Heart left ventricle (tissue), 16 donors: ENCODE measurements around the gene TUBB2A. TPM values are rescaled to one million over a fixed set of nuclear protein-coding genes. Genes with fewer than 3 reads are reported as not detected.
"Not testable (repeated sequence)": the region's sequence is repeated elsewhere in the genome, so short reads cannot be mapped to it uniquely, and the experiment has no call there.

Source experiments
- ATAC-seq, 4 donors: fragments of 200-7000 bp; cut with Tn5 transposase; one replicate each; pipeline ENCODE4 v1.9.1; 2020 to 2022; ENCODE audit warnings: moderate library complexity in 4 of 4, mild to moderate bottlenecking in 3 of 4, moderate number of reproducible peaks in 1 of 4
- DNase-seq, 5 donors: peaks; one replicate each; pipeline ENCODE4 v3.0.0-alpha.2; 2020
- H3K27ac ChIP-seq, 12 donors: fragments of 200-600 bp; sonication (generic) in 4 of 12; one replicate each; pipeline versions ENCODE4 v1.5.0 to v1.8.0; 2016 to 2022; ENCODE audit warnings: mild to moderate bottlenecking in 2 of 12
- H3K27me3 ChIP-seq, 9 donors: fragments of 200-600 bp; sonication (generic) in 2 of 9; one replicate each; pipeline versions ENCODE4 v1.5.1 to v1.8.0; 2016 to 2022; ENCODE audit warnings: mild to moderate bottlenecking in 3 of 9
- H3K36me3 ChIP-seq, 9 donors: fragments of 200-600 bp; sonication (generic) in 2 of 9; one replicate each; pipeline versions ENCODE4 v1.5.0 to v1.8.0; 2018 to 2022; ENCODE audit warnings: mild to moderate bottlenecking in 2 of 9
- H3K4me1 ChIP-seq, 12 donors: fragments of 200-600 bp; sonication (generic) in 4 of 12; one replicate each; pipeline versions ENCODE4 v1.5.0 to v1.8.0; 2016 to 2022; ENCODE audit warnings: mild to moderate bottlenecking in 3 of 12
- H3K4me3 ChIP-seq, 12 donors: fragments of 200-600 bp; sonication (generic) in 4 of 12; one replicate each; pipeline versions ENCODE4 v1.5.0 to v1.8.0; 2017 to 2022; ENCODE audit warnings: mild to moderate bottlenecking in 9 of 12, moderate library complexity in 4 of 12
- H3K9me3 ChIP-seq, 12 donors: fragments of 200-600 bp; sonication (generic) in 4 of 12; one replicate each; pipeline versions ENCODE4 v1.5.0 to v1.8.0; 2016 to 2022; ENCODE audit warnings: mild to moderate bottlenecking in 1 of 12
- CTCF ChIP-seq, 12 donors: fragments of 200-600 bp; sonication (generic) in 4 of 12; IDR thresholded peaks; one replicate each; pipeline versions ENCODE4 v1.5.0 to v1.8.0; 2018 to 2022; ENCODE audit warnings: antibody characterized with exemption in 12 of 12, mild to moderate bottlenecking in 5 of 12
- POLR2A ChIP-seq, 2 donors: fragments of 450-650 bp; IDR thresholded peaks; one replicate each; pipeline ENCODE4 v1.6.1; 2017; ENCODE audit warnings: antibody characterized with exemption in 2 of 2, mild to moderate bottlenecking in 2 of 2, moderate library complexity in 2 of 2
- WGBS, 4 donors: extraction: QIAGEN DNeasy Blood & Tissue Kit in 2 of 4; methylation state at CpG; one replicate each; pipeline versions ENCODE4 v1.1.5 to v1.1.7; 2013 to 2018; 5-methylcytosine and 5-hydroxymethylcytosine counted together
- intact Hi-C, 10 donors: fragments of 100-400 bp; cut with DNase I; formaldehyde crosslinking; loops; one replicate each; pipeline versions ENCODE4 v1.11.1 to v1.14.2; 2022
- polyA plus RNA-seq, 2 donors: library from polyadenylated mRNA; stranded (reverse); fragments of 200-250 nt; gene quantifications; one replicate each; pipeline ENCODE4 v1.2.3, GENCODE V29; 2013
- total RNA-seq, 9 donors: library from RNA; depleted of rRNA in 2 of 9; stranded (reverse); fragments of >200 nt in 2 of 9; fragmentation: NEBNext Ultra II Directional in 3 of 9; extraction: Animal tissue kit (Norgen Biotek cat#: 25700) in 3 of 9; gene quantifications; one replicate each; pipeline versions ENCODE4 v1.1.0 to v1.2.4, GENCODE V29; 2016 to 2023
- donor health status: ischemic (EF 13 %, LVEDD 7.1; RV severe dilation, severe dysfunction).
- donor health status: healthy with polysubstance abuse.
- donor health status: DM: no; HTN: yes; CAD: no.
- donor health status: DM: no; HTN: no; CAD: no.
- donor health status: ischemic (EF 25% LVEDD 6.9; RV normal size, moderate dysfunction).
- donor health status: ischemic (EF 25% LVEDD 5.7; RV mildly dilated, moderate dysfunction).
- donor health status: healthy.
- donor health status: DM: yes; HTN: yes; CAD: no.
- donor health status: ischemic (EF 35%, LVEDD 5.7; RV mildly dilated, moderate dysfunction).
- donor health status: nonischemic (EF 11% LVEDD 7.7; RV severe dilation, severe dysfunction).
- donor health status: DM: yes; HTN: yes; CAD: no.
- donor health status: PGD.
- donor health status: ischemic (EF 29% LVEDD 5.4; RV normal size, mild dysfunction).
- donor health status: nonischemic (EF 23%, LVEDD 6.1; RV moderate dilation, normal function).

The TUBB2A gene
- total and polyA plus RNA-seq, 11 donors = 12.7 to 61.7 (median 26.0) TPM

- 64 to 82% (median 78%) methylated on average over 5 of the region's 5 CpGs for WGBS, 4 donors
- Histone ChIP-seq H3K4me3 (no peak overlapping the region), H3K4me1 (peaks cover 0 to 10% (median 0%) of the 10 kb centered on the region in 12 donors), H3K27ac (no peak overlapping the region), H3K36me3 (no peaks in the 10 kb centered on the region), H3K9me3 (peaks cover 0 to 11% (median 0%) of the 10 kb centered on the region in 12 donors), H3K27me3 (no peaks in the 10 kb centered on the region)
- ATAC-seq = no peak
- intact Hi-C loops = no loop called here
- DNase-seq = no peak
- TF ChIP-seq POLR2A (IDR thresholded peaks at IDR 0.05) = no peak
- TF ChIP-seq CTCF (IDR thresholded peaks at IDR 0.05) = no peak
These were observed 42.0 kb upstream of the TUBB2A start for GRCh38 chr6:3199382-3199781.

GRCh38 chr6:3197734-3198133 is 40.4 kb upstream of the TUBB2A start:
- DNase-seq, intact Hi-C loops, H3K4me3 ChIP-seq, ATAC-seq, H3K4me1 ChIP-seq, H3K27ac ChIP-seq, H3K36me3 ChIP-seq, H3K9me3 ChIP-seq, H3K27me3 ChIP-seq: not testable (repeated sequence)
- 75 to 88% (median 86%) methylated on average over 3 to 4 of the region's 5 CpGs for WGBS, 4 donors

- TF ChIP-seq POLR2A (IDR thresholded peaks at IDR 0.05) (no peak), CTCF (IDR thresholded peaks at IDR 0.05) (no peak)
- no peak for ATAC-seq
- H3K27me3 ChIP-seq = no peaks in the 10 kb centered on the region
- H3K27ac ChIP-seq = no peak overlapping the region
- no peak overlapping the region for H3K4me3 ChIP-seq
- WGBS, 4 donors = 78 to 87% (median 86%) methylated on average over 5 of the region's 5 CpGs
- DNase-seq = no peak
- no peaks in the 10 kb centered on the region for H3K36me3 ChIP-seq
- intact Hi-C loops = no loop called here
- peaks cover 0 to 7% (median 0%) of the 10 kb centered on the region in 12 donors for H3K9me3 ChIP-seq
- H3K4me1 ChIP-seq = peaks cover 0 to 10% (median 0%) of the 10 kb centered on the region in 12 donors
These were observed 39.4 kb upstream of the TUBB2A start for GRCh38 chr6:3196770-3197169.

DNA sequence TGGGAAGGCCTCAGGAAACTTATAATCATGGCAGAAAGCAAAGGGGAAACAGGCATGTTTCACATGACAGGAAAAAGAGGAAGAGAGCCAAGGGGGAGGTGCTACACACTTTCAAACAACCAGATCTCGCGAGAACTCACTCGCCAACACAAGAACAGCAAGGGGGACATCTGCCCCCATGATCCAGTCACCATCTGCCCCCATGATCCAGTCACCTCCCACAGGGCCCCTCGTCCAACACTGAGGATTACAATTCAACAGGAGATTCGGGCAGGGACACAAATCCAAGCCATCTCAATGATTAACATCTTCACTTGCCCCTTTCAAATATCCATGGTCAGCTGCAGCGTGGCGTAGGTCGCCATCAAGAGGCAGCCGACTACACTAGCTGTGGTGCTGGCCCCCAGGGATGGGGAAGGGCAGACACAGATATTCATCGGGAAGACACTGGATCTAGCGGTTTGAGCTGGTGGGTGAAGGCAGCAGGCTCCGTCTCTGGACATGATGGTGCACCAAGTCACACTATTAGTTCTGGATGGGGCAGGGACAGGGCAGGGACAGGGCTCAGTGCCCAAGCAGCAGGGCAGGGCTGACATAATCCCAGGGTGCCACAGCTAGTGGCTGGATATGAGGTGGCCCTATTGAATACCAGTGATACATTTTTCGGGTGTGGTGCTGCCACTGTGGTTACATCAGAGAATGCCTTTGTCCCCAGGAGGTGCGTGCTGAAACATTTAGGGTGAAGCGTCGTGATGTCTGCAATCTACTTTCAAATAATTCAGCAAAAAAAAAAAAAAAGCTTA is 38.6 kb upstream of the TUBB2A start:
- Histone ChIP-seq H3K9me3 (peaks cover 0 to 7% (median 0%) of the 10 kb centered on the region in 12 donors), H3K4me3 (no peak overlapping the region), H3K36me3 (no peaks in the 10 kb centered on the region), H3K4me1 (peaks cover 0 to 10% (median 0%) of the 10 kb centered on the region in 12 donors), H3K27ac (peak overlapping the region in 4 of 12 donors; percentile 53 to 71 (median 58)), H3K27me3 (no peaks in the 10 kb centered on the region)
- TF ChIP-seq CTCF (IDR thresholded peaks at IDR 0.05) = no peak
- TF ChIP-seq POLR2A (IDR thresholded peaks at IDR 0.05) = no peak
- intact Hi-C loops = no loop called here
- ATAC-seq (no peak), DNase-seq (no peak)
- 69 to 88% (median 83%) methylated on average over 16 of the region's 16 CpGs for WGBS, 4 donors

DNA sequence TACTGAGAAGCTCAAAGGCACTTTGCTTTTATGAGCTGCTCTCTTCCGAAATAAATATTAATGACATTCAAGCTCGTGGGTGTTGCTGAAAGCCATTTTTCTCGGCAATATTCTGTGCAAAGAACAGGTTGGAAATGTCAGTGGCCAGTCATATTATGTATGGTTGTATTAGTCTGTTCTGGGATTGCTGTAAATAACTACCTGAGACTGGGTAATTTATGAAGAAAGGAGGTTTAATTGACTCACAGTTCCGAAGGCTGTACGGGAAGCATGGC is 38.0 kb upstream of the TUBB2A start:
- TF ChIP-seq POLR2A (IDR thresholded peaks at IDR 0.05) = no peak
- no peak for TF ChIP-seq CTCF (IDR thresholded peaks at IDR 0.05)
- Histone ChIP-seq H3K36me3 (no peaks in the 10 kb centered on the region), H3K4me3 (no peak overlapping the region), H3K9me3 (peaks cover 0 to 7% (median 0%) of the 10 kb centered on the region in 12 donors), H3K4me1 (peaks cover 0 to 10% (median 0%) of the 10 kb centered on the region in 12 donors), H3K27me3 (no peaks in the 10 kb centered on the region), H3K27ac (peak overlapping the region in 9 of 12 donors; percentile 53 to 82 (median 70))
- ATAC-seq (no peak), DNase-seq (no peak)
- 71 to 88% (median 82%) methylated on average over 5 of the region's 5 CpGs for WGBS, 4 donors
- intact Hi-C loops = no loop called here
